ENCODE results near the gene NFASC.

The NFASC gene

GRCh38 chr1:204979891-204980649, 109.4 kb downstream of the NFASC start:
- Histone ChIP-seq H3K9ac (ENCODE audit: low read length in 2 of 2) (no peak overlapping the region), H3K4me3 (ENCODE audit: low read length in 2 of 2) (no peak overlapping the region), H3K27ac (ENCODE audit: low read length) (peak overlapping the region; percentile 24), H3K9me3 (ENCODE audit: control insufficient read depth in 2 of 2, low read length in 2 of 2) (no peaks in the 10 kb centered on the region), H3K36me3 (ENCODE audit: control insufficient read depth in 2 of 2, insufficient read depth in 2 of 2, low read length in 2 of 2) (peaks cover 60 to 84% of the 10 kb centered on the region in 2 donors), H3K27me3 (ENCODE audit: control insufficient read depth in 1 of 2, insufficient read depth in 2 of 2, low read length in 2 of 2) (no peaks in the 10 kb centered on the region), H3K4me1 (ENCODE audit: control insufficient read depth, insufficient read depth, low read length) (peaks cover 6% of the 10 kb centered on the region)

- H3K9ac ChIP-seq (ENCODE audit: low read length in 2 of 2), result no peak overlapping the region
Measured at GRCh38 chr1:204980840-204981405, 110.3 kb downstream of the NFASC start.

GRCh38 chr1:204983136-204983535, 112.5 kb downstream of the NFASC start:
- H3K9ac ChIP-seq (ENCODE audit: low read length in 2 of 2), result no peak overlapping the region
- no peak overlapping the region for H3K27ac ChIP-seq (ENCODE audit: low read length)
- no peaks in the 10 kb centered on the region for H3K9me3 ChIP-seq (ENCODE audit: control insufficient read depth in 2 of 2, low read length in 2 of 2)
- H3K36me3 ChIP-seq (ENCODE audit: control insufficient read depth in 2 of 2, insufficient read depth in 2 of 2, low read length in 2 of 2), result peaks cover 47 to 84% of the 10 kb centered on the region in 2 donors
- no peak overlapping the region for H3K4me3 ChIP-seq (ENCODE audit: low read length in 2 of 2)
- H3K27me3 ChIP-seq (ENCODE audit: control insufficient read depth in 1 of 2, insufficient read depth in 2 of 2, low read length in 2 of 2), result no peaks in the 10 kb centered on the region
- H3K4me1 ChIP-seq (ENCODE audit: control insufficient read depth, insufficient read depth, low read length), result peaks cover 6% of the 10 kb centered on the region

More at GRCh38 chr1:204980840-204981405, 110.3 kb downstream of the NFASC start:
- H3K27me3 ChIP-seq (ENCODE audit: control insufficient read depth in 1 of 2, insufficient read depth in 2 of 2, low read length in 2 of 2), result no peaks in the 10 kb centered on the region
- no peaks in the 10 kb centered on the region for H3K9me3 ChIP-seq (ENCODE audit: control insufficient read depth in 2 of 2, low read length in 2 of 2)
- no peak overlapping the region for H3K4me3 ChIP-seq (ENCODE audit: low read length in 2 of 2)
- H3K4me1 ChIP-seq (ENCODE audit: control insufficient read depth, insufficient read depth, low read length), result peaks cover 6% of the 10 kb centered on the region
- peak overlapping the region; percentile 24 for H3K27ac ChIP-seq (ENCODE audit: low read length)
- peaks cover 59 to 86% of the 10 kb centered on the region in 2 donors for H3K36me3 ChIP-seq (ENCODE audit: control insufficient read depth in 2 of 2, insufficient read depth in 2 of 2, low read length in 2 of 2)

- Histone ChIP-seq H3K9me3 (ENCODE audit: control insufficient read depth in 2 of 2, low read length in 2 of 2) (no peaks in the 10 kb centered on the region), H3K36me3 (ENCODE audit: control insufficient read depth in 2 of 2, insufficient read depth in 2 of 2, low read length in 2 of 2) (peaks cover 43 to 85% of the 10 kb centered on the region in 2 donors), H3K27me3 (ENCODE audit: control insufficient read depth in 1 of 2, insufficient read depth in 2 of 2, low read length in 2 of 2) (no peaks in the 10 kb centered on the region), H3K4me3 (ENCODE audit: low read length in 2 of 2) (no peak overlapping the region), H3K9ac (ENCODE audit: low read length in 2 of 2) (no peak overlapping the region), H3K4me1 (ENCODE audit: control insufficient read depth, insufficient read depth, low read length) (peaks cover 6% of the 10 kb centered on the region), H3K27ac (ENCODE audit: low read length) (no peak overlapping the region)
Measured at GRCh38 chr1:204983881-204984280, 113.2 kb downstream of the NFASC start.

GRCh38 chr1:204984499-204984898, 113.8 kb downstream of the NFASC start:
- Histone ChIP-seq H3K4me1 (ENCODE audit: control insufficient read depth, insufficient read depth, low read length) (peaks cover 6% of the 10 kb centered on the region), H3K9me3 (ENCODE audit: control insufficient read depth in 2 of 2, low read length in 2 of 2) (no peaks in the 10 kb centered on the region), H3K36me3 (ENCODE audit: control insufficient read depth in 2 of 2, insufficient read depth in 2 of 2, low read length in 2 of 2) (peaks cover 45 to 84% of the 10 kb centered on the region in 2 donors), H3K27ac (ENCODE audit: low read length) (no peak overlapping the region), H3K9ac (ENCODE audit: low read length in 2 of 2) (no peak overlapping the region), H3K4me3 (ENCODE audit: low read length in 2 of 2) (no peak overlapping the region), H3K27me3 (ENCODE audit: control insufficient read depth in 1 of 2, insufficient read depth in 2 of 2, low read length in 2 of 2) (no peaks in the 10 kb centered on the region)

GRCh38 chr1:204986181-204986580, 115.5 kb downstream of the NFASC start:
- no peaks in the 10 kb centered on the region for H3K9me3 ChIP-seq (ENCODE audit: control insufficient read depth in 2 of 2, low read length in 2 of 2)
- peaks cover 5% of the 10 kb centered on the region for H3K4me1 ChIP-seq (ENCODE audit: control insufficient read depth, insufficient read depth, low read length)
- H3K27me3 ChIP-seq (ENCODE audit: control insufficient read depth in 1 of 2, insufficient read depth in 2 of 2, low read length in 2 of 2), result no peaks in the 10 kb centered on the region
- no peak overlapping the region for H3K9ac ChIP-seq (ENCODE audit: low read length in 2 of 2)
- peaks cover 48 to 84% of the 10 kb centered on the region in 2 donors for H3K36me3 ChIP-seq (ENCODE audit: control insufficient read depth in 2 of 2, insufficient read depth in 2 of 2, low read length in 2 of 2)
- no peak overlapping the region for H3K4me3 ChIP-seq (ENCODE audit: low read length in 2 of 2)
- H3K27ac ChIP-seq (ENCODE audit: low read length), result no peak overlapping the region

GRCh38 chr1:204987689-204988088, 117.0 kb downstream of the NFASC start:
- Histone ChIP-seq H3K36me3 (ENCODE audit: control insufficient read depth in 2 of 2, insufficient read depth in 2 of 2, low read length in 2 of 2) (peaks cover 39 to 83% of the 10 kb centered on the region in 2 donors), H3K27ac (ENCODE audit: low read length) (no peak overlapping the region)

GRCh38 chr1:204988196-204988595, 117.5 kb downstream of the NFASC start:
- no peaks in the 10 kb centered on the region for H3K9me3 ChIP-seq (ENCODE audit: control insufficient read depth in 2 of 2, low read length in 2 of 2)
- no peak overlapping the region for H3K9ac ChIP-seq (ENCODE audit: low read length in 2 of 2)
- peaks cover 2% of the 10 kb centered on the region for H3K4me1 ChIP-seq (ENCODE audit: control insufficient read depth, insufficient read depth, low read length)
- no peak overlapping the region for H3K4me3 ChIP-seq (ENCODE audit: low read length in 2 of 2)
- H3K27me3 ChIP-seq (ENCODE audit: control insufficient read depth in 1 of 2, insufficient read depth in 2 of 2, low read length in 2 of 2), result no peaks in the 10 kb centered on the region
- H3K27ac ChIP-seq (ENCODE audit: low read length), result no peak overlapping the region
- peaks cover 34 to 82% of the 10 kb centered on the region in 2 donors for H3K36me3 ChIP-seq (ENCODE audit: control insufficient read depth in 2 of 2, insufficient read depth in 2 of 2, low read length in 2 of 2)

More at GRCh38 chr1:204987689-204988088, 117.0 kb downstream of the NFASC start:
- Histone ChIP-seq H3K9ac (ENCODE audit: low read length in 2 of 2) (no peak overlapping the region), H3K4me3 (ENCODE audit: low read length in 2 of 2) (no peak overlapping the region), H3K4me1 (ENCODE audit: control insufficient read depth, insufficient read depth, low read length) (peaks cover 2% of the 10 kb centered on the region), H3K27me3 (ENCODE audit: control insufficient read depth in 1 of 2, insufficient read depth in 2 of 2, low read length in 2 of 2) (no peaks in the 10 kb centered on the region), H3K9me3 (ENCODE audit: control insufficient read depth in 2 of 2, low read length in 2 of 2) (no peaks in the 10 kb centered on the region)

- no peaks in the 10 kb centered on the region for H3K27me3 ChIP-seq (ENCODE audit: control insufficient read depth in 1 of 2, insufficient read depth in 2 of 2, low read length in 2 of 2)
- H3K4me1 ChIP-seq (ENCODE audit: control insufficient read depth, insufficient read depth, low read length), result peaks cover 2% of the 10 kb centered on the region
- peak overlapping the region; percentile 24 for H3K27ac ChIP-seq (ENCODE audit: low read length)
- H3K36me3 ChIP-seq (ENCODE audit: control insufficient read depth in 2 of 2, insufficient read depth in 2 of 2, low read length in 2 of 2), result peaks cover 33 to 79% of the 10 kb centered on the region in 2 donors
- no peak overlapping the region for H3K9ac ChIP-seq (ENCODE audit: low read length in 2 of 2)
- no peak overlapping the region for H3K4me3 ChIP-seq (ENCODE audit: low read length in 2 of 2)
- no peaks in the 10 kb centered on the region for H3K9me3 ChIP-seq (ENCODE audit: control insufficient read depth in 2 of 2, low read length in 2 of 2)
Measured at GRCh38 chr1:204989266-204990058, 118.8 kb downstream of the NFASC start.

GRCh38 chr1:204990059-204990664, 119.5 kb downstream of the NFASC start:
- Histone ChIP-seq H3K27ac (ENCODE audit: low read length) (peak overlapping the region; percentile 24), H3K36me3 (ENCODE audit: control insufficient read depth in 2 of 2, insufficient read depth in 2 of 2, low read length in 2 of 2) (peaks cover 28 to 72% of the 10 kb centered on the region in 2 donors), H3K4me3 (ENCODE audit: low read length in 2 of 2) (no peak overlapping the region), H3K9me3 (ENCODE audit: control insufficient read depth in 2 of 2, low read length in 2 of 2) (no peaks in the 10 kb centered on the region), H3K4me1 (ENCODE audit: control insufficient read depth, insufficient read depth, low read length) (peaks cover 4% of the 10 kb centered on the region), H3K27me3 (ENCODE audit: control insufficient read depth in 1 of 2, insufficient read depth in 2 of 2, low read length in 2 of 2) (no peaks in the 10 kb centered on the region), H3K9ac (ENCODE audit: low read length in 2 of 2) (no peak overlapping the region)

All from stomach smooth muscle (tissue), 2 donors.